GM12878 (cell line): ENCODE measurements around the gene SLC35A2. TPM values are rescaled to one million over a fixed set of nuclear protein-coding genes. Genes with fewer than 3 reads are reported as not detected.

Experiments
- CTCF ChIP-seq, 3 experiments: IDR thresholded peaks in 2 of 3; conservative IDR thresholded peaks in 1 of 3; 2 replicates each; pipeline ENCODE4 v1.5.1; 2011; ENCODE audit warnings: low read depth in 3 of 3, low read length in 3 of 3, mild to moderate bottlenecking in 3 of 3, control low read depth in 2 of 3, moderate library complexity in 2 of 3, inconsistent platforms in 1 of 3, mixed read lengths in 1 of 3; ENCODE audit not compliant: control insufficient read depth in 2 of 3, insufficient read depth in 1 of 3; ENCODE audit errors: extremely low read depth in 1 of 3
- EED ChIP-seq: sonication (generic); IDR thresholded peaks from 2 replicates; pipeline ENCODE4 v1.6.1; 2016; ENCODE audit warnings: antibody characterized with exemption, low read depth
- FOXM1 ChIP-seq: IDR thresholded peaks from 2 replicates; pipeline ENCODE4 v1.6.1; 2012; ENCODE audit warnings: low read depth, mild to moderate bottlenecking, inconsistent platforms, low read length, moderate library complexity
- HCFC1 ChIP-seq: fragments of 150-350 bp; IDR thresholded peaks from 2 replicates; pipeline ENCODE4 v1.6.1; 2014; ENCODE audit warnings: low read length
- HDAC6 ChIP-seq: fragments of 200-600 bp; sonication (generic); IDR thresholded peaks from one replicate; pipeline ENCODE4 v1.8.0; 2017; ENCODE audit warnings: antibody characterized with exemption; ENCODE audit not compliant: unreplicated experiment
- MTA2 ChIP-seq: fragments of 450-650 bp; IDR thresholded peaks from 2 replicates; pipeline ENCODE4 v1.6.1; 2016; ENCODE audit warnings: low read depth, mild to moderate bottlenecking, moderate library complexity
- MYB ChIP-seq: fragments of 150-350 bp; IDR thresholded peaks from 2 replicates; pipeline ENCODE4 v1.6.1; 2014; ENCODE audit warnings: mild to moderate bottlenecking, low read depth, low read length, borderline replicate concordance
- PAX8 ChIP-seq: fragments of 450-650 bp; IDR thresholded peaks from 2 replicates; pipeline ENCODE4 v1.6.1; 2017; ENCODE audit warnings: mild to moderate bottlenecking, moderate library complexity
- PRDM15 ChIP-seq: fragments of 450-650 bp; formaldehyde crosslinking; IDR thresholded peaks from 2 replicates; pipeline ENCODE4 v1.4.0; 2020; ENCODE audit warnings: mild to moderate bottlenecking, moderate library complexity
- RCOR1 ChIP-seq: conservative IDR thresholded peaks from 2 replicates; pipeline ENCODE4 v1.6.1; 2012; ENCODE audit warnings: low read depth, low read length, improper control_type of control experiment
- SMAD1 ChIP-seq: fragments of 450-650 bp; IDR thresholded peaks from 2 replicates; pipeline ENCODE4 v1.6.1; 2018; ENCODE audit warnings: mild to moderate bottlenecking, low read depth; ENCODE audit not compliant: partially characterized antibody
- SP1 ChIP-seq: IDR thresholded peaks from one replicate; pipeline ENCODE4 v1.6.1; 2011; ENCODE audit warnings: low read depth, low read length
- SREBF1 ChIP-seq: IDR thresholded peaks from 2 replicates; pipeline ENCODE4 v1.6.1; 2012; ENCODE audit warnings: mild to moderate bottlenecking, low read length
- STAT1 ChIP-seq: fragments of 450-650 bp; conservative IDR thresholded peaks from 2 replicates; pipeline ENCODE4 v1.6.1; 2014; ENCODE audit warnings: antibody characterized with exemption, mild to moderate bottlenecking
- TCF3 ChIP-seq: IDR thresholded peaks from 2 replicates; pipeline ENCODE4 v1.6.1; 2012; ENCODE audit warnings: low read depth, mild to moderate bottlenecking, low read length, borderline replicate concordance; ENCODE audit not compliant: insufficient read depth
- YY1 ChIP-seq: IDR thresholded peaks from 2 replicates; pipeline ENCODE4 v1.6.1; 2011; ENCODE audit warnings: low read depth, mild to moderate bottlenecking, low read length
- ZBED1 ChIP-seq: IDR thresholded peaks from 2 replicates; pipeline ENCODE4 v1.6.1; 2016; ENCODE audit warnings: borderline replicate concordance
- ZNF622 ChIP-seq: fragments of 450-650 bp; IDR thresholded peaks from 2 replicates; pipeline ENCODE4 v1.6.1; 2017; ENCODE audit warnings: mild to moderate bottlenecking, inconsistent platforms
- polyA plus RNA-seq, 11 experiments: library from polyadenylated mRNA; depleted of rRNA in 4 of 11; unstranded in 6 of 11; stranded (reverse) in 5 of 11; fragments of >200 nt; fragmentation: Nextera tagmentation in 4 of 11; fragmentation: Illumina TruSeq in 1 of 11; extraction: Ambion mirVana in 4 of 11; extraction: Trizol in 1 of 11; gene quantifications; 1 replicate in 1 of 11; 2 replicates in 10 of 11; pipeline versions ENCODE4 v1.2.1 to v1.2.3, GENCODE V29; 2011 to 2016; ENCODE audit warnings: inconsistent platforms in 2 of 11, missing spikeins in 2 of 11, low read depth in 1 of 11
- total RNA-seq, 4 experiments: library from RNA; depleted of rRNA in 3 of 4; stranded (reverse); fragments of >200 nt in 3 of 4; fragmentation: Illumina TruSeq in 1 of 4; extraction: Trizol in 1 of 4; gene quantifications; 2 replicates each; pipeline versions ENCODE4 v1.2.1 to v1.2.3, GENCODE V29; 2013 to 2021
- TF ChIP-seq, protein P1 (sequence below): IDR thresholded peaks from 2 replicates; pipeline ENCODE4 v1.6.1; 2012; ENCODE audit warnings: mild to moderate bottlenecking, low read depth, low read length

Gene SLC35A2
- total and polyA plus RNA-seq, 10 of the 15 experiments (the other 5 are each of a cell fraction or from before 2014, with no cell fraction given) = 2.1 to 27.4 (median 14.9) TPM

GRCh38 chrX:48957827-48958634, 46.6 kb upstream of the SLC35A2 start (continued):
- TF ChIP-seq YY1 (no peak), FOXM1 (no peak), ZBED1 (no peak), SMAD1 (peak; percentile 72), SREBF1 (no peak), TCF3 (no peak), EED (no peak), HCFC1 (no peak; the same call in 1 of the 2 replicates), STAT1 (no peak), CTCF (IDR thresholded peaks at IDR 0.05 in 2 of 3, conservative IDR thresholded peaks at IDR 0.05 in 1 of 3; ENCODE audit: control insufficient read depth in 2 of 3, extremely low read depth in 1 of 3, insufficient read depth in 1 of 3, low read depth in 3 of 3, low read length in 3 of 3) (no peak), MTA2 (no peak), PAX8 (no peak), SP1 (peak; percentile 77), ZNF622 (no peak), MYB (no peak), RCOR1 (no peak), PRDM15 (CRISPR knock-in tag) (no peak), HDAC6 (no peak)
- TF ChIP-seq, protein P1, sequence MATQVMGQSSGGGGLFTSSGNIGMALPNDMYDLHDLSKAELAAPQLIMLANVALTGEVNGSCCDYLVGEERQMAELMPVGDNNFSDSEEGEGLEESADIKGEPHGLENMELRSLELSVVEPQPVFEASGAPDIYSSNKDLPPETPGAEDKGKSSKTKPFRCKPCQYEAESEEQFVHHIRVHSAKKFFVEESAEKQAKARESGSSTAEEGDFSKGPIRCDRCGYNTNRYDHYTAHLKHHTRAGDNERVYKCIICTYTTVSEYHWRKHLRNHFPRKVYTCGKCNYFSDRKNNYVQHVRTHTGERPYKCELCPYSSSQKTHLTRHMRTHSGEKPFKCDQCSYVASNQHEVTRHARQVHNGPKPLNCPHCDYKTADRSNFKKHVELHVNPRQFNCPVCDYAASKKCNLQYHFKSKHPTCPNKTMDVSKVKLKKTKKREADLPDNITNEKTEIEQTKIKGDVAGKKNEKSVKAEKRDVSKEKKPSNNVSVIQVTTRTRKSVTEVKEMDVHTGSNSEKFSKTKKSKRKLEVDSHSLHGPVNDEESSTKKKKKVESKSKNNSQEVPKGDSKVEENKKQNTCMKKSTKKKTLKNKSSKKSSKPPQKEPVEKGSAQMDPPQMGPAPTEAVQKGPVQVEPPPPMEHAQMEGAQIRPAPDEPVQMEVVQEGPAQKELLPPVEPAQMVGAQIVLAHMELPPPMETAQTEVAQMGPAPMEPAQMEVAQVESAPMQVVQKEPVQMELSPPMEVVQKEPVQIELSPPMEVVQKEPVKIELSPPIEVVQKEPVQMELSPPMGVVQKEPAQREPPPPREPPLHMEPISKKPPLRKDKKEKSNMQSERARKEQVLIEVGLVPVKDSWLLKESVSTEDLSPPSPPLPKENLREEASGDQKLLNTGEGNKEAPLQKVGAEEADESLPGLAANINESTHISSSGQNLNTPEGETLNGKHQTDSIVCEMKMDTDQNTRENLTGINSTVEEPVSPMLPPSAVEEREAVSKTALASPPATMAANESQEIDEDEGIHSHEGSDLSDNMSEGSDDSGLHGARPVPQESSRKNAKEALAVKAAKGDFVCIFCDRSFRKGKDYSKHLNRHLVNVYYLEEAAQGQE = no peak
